RWPE1 (cell line): ENCODE measurements around the gene RBBP7.
A peak's percentile ranks its signal among the peaks of the same experiment; 100 is the strongest.

ENCODE experiments used
- CTCF ChIA-PET: fragments of 350-600 bp; sonication (Branson Sonifier 250); formaldehyde crosslinking; extraction: SDS; loops from one replicate; lab custom pipeline; 2021; lab: Yijun Ruan, JAX
- POLR2A ChIA-PET: fragments of 400-600 bp; formaldehyde crosslinking; extraction: SDS; loops from one replicate; lab custom pipeline; 2020; ENCODE audit warnings: antibody characterized with exemption; ENCODE audit not compliant: low non-redundant PET; lab: Yijun Ruan, JAX
- DNase-seq: peaks from one replicate; pipeline ENCODE4 v3.0.0; 2012; ENCODE audit warnings: low spot score
- H3K27ac ChIP-seq: fragments of 450-650 bp; 2 replicates; pipeline ENCODE4 v1.5.1; 2017
- TF ChIP-seq, protein P1 (sequence below): fragments of 450-650 bp; conservative IDR thresholded peaks from 2 replicates; pipeline ENCODE4 v1.5.1; 2017; ENCODE audit warnings: low read depth, mild to moderate bottlenecking

RBBP7 gene

DNA sequence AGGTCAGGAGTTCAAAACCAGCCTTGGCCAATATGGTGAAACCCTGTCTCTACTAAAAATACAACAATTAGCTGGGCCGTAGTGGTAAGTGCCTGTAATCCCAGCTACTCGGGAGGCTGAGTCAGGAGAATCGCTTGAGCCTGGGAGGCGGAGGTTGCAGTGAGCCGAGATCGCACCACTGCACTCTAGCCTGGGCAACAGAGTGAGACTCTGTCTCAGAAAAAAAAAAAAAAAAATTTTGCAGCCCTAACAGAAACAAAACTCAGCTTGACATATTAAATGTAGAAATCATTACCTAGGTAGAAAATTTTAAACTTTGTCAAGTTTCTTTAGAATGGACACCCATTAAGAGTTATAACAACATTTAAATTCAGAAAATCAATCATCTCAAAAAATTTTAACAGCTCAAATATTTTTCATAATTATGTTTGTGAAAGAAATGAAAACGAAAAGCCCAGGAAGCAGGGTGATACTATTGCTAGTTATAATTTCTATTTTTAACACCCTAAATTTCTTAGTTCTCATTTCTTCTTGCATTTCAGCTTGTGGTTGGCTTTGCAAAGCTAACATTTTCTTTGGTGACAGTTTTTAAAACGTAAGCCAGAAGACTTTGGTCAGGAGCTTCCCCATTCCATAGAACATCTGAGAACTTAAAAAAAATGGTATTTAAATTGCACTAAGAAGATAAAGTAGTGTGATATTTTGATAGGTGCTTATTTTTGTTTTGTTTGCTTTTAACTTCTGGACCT is 33.3 kb upstream of the RBBP7 start:
- H3K27ac ChIP-seq = no peak overlapping the region

DNA sequence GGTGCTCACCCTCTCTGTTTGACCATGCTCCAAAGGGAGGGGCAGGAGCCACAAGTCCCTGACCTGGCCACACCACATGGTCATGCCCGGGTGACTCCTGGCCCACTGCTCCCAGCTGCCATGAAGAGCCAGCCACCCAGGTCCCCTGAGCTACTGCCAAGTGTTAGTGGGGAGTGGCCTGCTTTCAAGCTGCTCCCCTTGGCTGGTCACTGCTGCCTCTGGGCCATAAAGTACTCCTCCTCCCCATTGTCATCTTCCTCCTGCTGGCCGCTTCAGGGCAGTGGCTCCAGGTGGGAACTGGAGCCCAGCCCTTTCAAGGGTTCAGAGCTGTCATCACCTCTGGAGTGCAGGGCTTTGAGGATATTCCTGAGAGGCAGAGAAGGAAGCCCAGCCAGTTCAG is 27.3 kb upstream of the RBBP7 start:
- DNase-seq = no peak
- POLR2A ChIA-PET = no interaction called here
- no peak overlapping the region for H3K27ac ChIP-seq
- TF ChIP-seq, protein P1, sequence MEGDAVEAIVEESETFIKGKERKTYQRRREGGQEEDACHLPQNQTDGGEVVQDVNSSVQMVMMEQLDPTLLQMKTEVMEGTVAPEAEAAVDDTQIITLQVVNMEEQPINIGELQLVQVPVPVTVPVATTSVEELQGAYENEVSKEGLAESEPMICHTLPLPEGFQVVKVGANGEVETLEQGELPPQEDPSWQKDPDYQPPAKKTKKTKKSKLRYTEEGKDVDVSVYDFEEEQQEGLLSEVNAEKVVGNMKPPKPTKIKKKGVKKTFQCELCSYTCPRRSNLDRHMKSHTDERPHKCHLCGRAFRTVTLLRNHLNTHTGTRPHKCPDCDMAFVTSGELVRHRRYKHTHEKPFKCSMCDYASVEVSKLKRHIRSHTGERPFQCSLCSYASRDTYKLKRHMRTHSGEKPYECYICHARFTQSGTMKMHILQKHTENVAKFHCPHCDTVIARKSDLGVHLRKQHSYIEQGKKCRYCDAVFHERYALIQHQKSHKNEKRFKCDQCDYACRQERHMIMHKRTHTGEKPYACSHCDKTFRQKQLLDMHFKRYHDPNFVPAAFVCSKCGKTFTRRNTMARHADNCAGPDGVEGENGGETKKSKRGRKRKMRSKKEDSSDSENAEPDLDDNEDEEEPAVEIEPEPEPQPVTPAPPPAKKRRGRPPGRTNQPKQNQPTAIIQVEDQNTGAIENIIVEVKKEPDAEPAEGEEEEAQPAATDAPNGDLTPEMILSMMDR = no peak
- CTCF ChIA-PET = interaction anchor here (1.0 kb wide), 1 partner anchor 10 kb away, joined by 6 read pairs; no protein-coding TSS in a partner anchor

More for the DNA sequence above, 33.3 kb upstream of the RBBP7 start:
- TF ChIP-seq, protein P1 = no peak
- CTCF ChIA-PET = interaction anchor here (0.6 to 0.8 kb wide), 5 partner anchors 21 to 1722 kb away, joined by 3 to 5 read pairs (median 3); no protein-coding TSS in a partner anchor
- POLR2A ChIA-PET = no interaction called here
- DNase-seq = no peak

DNA sequence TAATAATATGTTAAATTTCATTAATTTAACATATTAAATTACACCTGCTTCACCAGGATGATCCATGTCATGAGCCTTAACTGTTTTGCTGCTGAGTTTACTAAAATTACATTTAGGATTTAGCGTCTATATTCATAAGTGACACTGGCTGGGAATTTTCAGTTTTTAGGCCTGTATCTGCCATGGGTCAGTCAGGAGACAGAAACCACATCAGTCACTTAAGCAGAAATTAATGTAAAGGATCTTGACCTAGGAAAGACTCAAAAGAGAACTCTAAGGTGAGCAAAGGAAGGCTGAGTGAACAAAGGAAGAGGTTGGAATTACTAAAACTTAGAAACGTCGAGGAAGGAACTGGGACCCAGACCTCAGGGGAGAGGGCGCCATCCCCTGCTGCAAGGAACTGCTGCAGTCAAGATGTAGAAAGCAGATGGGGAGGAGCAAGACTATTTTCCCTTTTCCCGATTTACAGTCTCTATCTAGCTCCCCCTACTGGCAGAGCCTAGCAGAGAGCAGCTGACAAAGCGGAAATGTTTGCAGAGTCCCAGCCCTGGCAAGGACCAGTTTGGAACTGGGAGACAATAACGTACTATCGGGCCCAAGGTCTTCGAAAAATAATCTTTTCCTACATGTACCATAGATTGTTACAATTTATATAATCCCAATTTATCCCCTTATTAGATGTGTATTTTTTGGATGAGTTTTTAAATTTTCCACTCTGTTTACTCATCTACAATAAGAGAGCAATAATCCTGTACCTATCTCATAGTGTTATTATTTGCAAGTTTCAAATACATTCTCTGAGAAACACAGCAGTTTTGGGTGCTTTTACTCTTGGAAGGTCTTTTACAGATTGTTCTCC is 22.6 kb upstream of the RBBP7 start:
- TF ChIP-seq, protein P1 = peak; percentile 74
- H3K27ac ChIP-seq = no peak overlapping the region
- ChIA-PET CTCF (interaction anchor here (0.6 to 0.8 kb wide), 2 partner anchors 17 to 744 kb away, joined by 3 to 4 read pairs; no protein-coding TSS in a partner anchor), POLR2A (no interaction called here)
- peak; percentile 35 for DNase-seq

DNA sequence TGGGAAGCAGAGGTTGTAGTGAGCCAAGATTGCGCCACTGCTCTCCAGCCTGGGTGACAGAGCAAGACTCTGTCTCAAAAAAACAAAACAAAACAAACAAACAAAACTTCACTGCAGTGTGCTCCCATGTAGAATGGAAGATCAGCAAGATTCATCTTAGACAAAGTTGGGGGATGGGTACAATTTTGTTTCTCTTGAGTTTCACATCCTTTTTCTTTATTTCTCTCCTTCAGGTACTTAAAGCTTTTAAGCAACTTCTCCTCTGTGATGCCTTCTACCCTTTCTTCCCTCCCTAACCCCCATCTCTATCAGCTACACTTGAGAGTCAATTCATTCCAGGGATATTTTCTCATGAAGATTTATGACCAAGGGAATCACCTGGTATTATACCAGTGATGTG is 15.5 kb upstream of the RBBP7 start:
- H3K27ac ChIP-seq = no peak overlapping the region
- ChIA-PET POLR2A (no interaction called here), CTCF (interaction anchor here (0.7 to 3.8 kb wide), 3 partner anchors 11 to 1316 kb away, joined by 3 to 14 read pairs (median 6); no protein-coding TSS in a partner anchor)
- TF ChIP-seq, protein P1 = no peak
- no peak for DNase-seq

DNA sequence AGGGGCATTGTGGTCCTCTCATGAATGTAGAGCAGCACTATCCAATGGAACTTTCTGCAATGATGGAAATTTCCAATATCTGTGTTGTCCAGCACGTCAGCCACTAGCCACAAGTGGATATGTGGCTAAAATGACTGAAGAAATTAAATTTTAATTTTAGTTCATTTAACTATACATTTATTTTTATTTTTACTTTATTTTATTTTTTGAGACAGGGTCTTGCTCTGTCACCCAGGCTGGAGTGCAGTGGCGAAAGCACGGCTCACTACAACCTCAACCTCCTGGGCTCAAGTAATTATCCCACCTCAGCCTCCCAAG is 13.3 kb upstream of the RBBP7 start:
- POLR2A ChIA-PET = no interaction called here
- TF ChIP-seq, protein P1 = 0 out of 2 replicates have a peak, but pooled peaks have one; percentile 14
- no peak for DNase-seq
- H3K27ac ChIP-seq = no peak overlapping the region
- CTCF ChIA-PET = interaction anchor here (0.6 to 2.5 kb wide), 4 partner anchors 58 to 200 kb away, joined by 3 to 22 read pairs (median 3); no protein-coding TSS in a partner anchor
